ENCODE measurements around the gene WDR47.
"Not testable (repeated sequence)": the region's sequence is repeated elsewhere in the genome, so short reads cannot be mapped to it uniquely, and the experiment has no call there.

WDR47 gene

DNA sequence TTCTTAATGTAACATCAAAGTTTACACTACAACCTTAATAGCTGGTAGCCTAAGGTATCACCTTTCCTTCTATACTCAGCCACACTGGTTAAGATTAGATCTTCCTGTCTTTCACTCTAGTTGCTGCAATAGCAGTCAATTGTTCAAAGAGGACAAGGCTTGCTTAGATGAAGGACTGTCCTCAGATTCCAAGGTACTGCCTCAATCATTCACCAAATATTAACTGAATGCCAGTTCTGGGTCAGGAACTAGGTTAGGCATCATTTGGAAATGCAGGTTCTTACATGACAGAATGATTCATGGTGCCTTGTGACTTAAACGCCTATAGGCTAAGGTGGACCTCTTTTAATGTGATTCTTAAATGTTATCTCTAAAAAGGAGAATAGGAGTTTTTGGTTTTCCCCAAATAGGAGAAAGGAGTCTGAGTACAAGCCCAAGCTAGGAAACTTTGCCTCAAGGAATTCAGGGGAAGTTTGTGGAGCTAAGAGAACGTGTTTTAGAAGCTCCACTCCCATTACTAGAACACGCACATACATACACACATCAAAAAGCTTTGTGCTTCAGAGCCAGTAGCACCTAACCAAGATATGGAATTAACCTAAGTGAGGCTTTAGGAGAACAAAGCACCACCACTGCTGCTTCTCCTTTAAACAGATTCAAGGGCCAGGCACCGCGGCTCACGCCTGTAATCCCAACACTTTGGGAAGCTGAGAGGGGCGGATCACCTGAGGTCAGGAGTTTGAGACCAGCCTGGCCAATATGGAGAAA lies 8.5 kb upstream of the WDR47 start:
- DNase-seq = no peak

DNA sequence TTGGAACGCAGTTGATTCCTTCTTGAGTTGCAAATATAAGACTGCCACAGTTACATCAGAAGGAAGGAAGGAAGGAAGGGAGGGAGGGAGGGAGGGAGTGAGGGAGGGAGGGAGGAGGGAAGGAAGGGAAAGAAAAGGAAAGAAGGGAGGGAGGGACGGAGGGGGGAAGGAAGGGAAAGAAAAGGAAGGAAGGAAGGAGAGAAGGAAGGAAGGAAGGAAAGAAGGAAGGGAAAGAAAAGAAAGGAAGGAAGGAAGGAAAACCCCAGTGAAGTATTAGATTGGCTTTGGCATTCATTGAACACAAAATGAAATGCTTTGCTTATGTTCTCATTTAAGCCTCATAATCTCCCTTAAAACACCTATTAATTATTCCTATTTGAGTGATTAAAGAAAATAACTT lies 6.4 kb upstream of the WDR47 start:
- no peak for DNase-seq

DNA sequence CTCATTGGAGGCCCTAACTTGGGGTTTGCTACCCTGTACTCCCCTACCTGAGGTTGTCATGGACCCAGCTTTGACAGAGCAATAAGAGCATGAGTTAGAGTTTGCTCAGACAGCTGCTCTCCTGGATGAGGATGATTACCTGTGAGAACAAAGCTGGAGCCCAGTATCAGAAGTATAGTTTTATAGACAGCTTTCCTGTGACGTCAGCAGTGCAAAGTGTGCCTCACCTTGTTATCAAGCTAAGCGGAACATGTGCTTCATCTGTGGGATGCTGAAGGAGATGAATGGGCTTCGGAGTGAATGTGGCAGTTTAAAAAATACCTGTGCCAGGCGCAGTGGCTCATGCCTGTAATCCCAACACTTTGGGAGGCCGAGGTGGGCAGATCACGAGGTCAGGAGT lies 5.4 kb upstream of the WDR47 start:
- no peak for DNase-seq

DNA sequence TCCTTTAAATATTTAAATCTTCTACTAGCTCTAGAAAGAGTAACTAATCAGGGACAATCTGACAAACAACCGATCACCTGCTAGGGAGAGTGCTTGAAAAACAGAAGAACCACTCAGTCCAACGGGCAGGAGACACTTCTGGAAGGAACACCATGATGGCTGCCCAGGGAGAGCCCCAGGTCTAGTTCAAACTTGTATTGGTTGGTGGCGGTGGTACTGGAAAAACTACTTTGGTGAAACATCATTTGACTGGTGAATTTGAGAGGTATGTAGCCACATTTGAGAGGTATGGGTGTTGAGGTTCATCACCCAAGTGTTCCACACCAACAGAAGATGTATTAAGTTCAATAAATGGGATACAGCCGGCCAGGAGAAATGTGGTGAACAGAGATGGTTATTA lies 4.8 kb upstream of the WDR47 start:
- DNase-seq = no peak

DNA sequence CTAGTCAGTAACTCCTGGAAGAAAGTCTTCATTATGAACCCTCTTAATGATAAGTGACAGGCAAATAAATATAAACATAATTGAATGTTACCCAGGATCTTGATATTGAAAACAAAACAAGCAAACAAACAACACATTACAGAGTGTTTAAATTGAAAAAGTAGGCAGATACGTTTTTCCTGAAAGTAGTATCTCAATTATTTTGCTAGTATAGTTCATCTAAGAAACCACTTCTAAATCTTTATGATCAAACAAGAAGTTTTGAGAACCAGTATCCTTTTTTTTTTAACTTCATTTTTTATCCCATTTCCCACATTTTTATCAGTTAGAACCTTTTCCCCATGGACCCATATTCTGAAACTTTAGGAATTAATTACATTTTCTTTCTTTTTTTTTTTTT lies 3.7 kb upstream of the WDR47 start:
- DNase-seq = no peak

DNA sequence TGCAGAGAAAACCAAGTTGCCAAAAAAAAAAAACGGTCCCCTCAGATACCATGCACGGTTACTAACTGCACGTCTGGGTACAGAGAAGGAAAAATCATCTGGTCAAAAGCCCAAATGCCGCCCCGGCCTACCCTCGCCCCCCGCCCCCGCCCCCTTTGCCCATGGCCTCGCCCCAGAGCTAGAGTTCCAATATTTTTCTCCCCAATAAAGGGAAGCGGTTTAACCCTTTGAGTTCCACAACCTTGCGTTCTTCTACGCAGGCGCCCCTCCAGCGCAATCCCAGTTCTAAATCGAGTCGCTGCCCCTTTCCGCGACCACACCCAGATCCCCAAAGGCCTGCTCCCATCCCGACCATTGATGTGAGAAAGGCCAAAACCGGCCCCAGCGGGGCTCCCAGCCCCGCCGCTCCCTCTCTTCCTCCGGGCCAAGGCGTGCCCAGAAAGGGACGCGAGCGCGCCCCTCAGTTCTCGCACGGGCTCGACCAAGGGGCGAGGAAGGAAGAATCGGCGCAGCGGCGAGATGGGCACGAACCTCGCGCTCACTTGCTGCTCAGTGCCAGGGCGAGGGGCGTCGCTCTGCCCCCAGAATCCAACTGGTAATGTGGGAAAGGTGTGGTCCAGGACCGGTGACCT lies 797 bp downstream of the WDR47 start:
- no peak for DNase-seq

DNA sequence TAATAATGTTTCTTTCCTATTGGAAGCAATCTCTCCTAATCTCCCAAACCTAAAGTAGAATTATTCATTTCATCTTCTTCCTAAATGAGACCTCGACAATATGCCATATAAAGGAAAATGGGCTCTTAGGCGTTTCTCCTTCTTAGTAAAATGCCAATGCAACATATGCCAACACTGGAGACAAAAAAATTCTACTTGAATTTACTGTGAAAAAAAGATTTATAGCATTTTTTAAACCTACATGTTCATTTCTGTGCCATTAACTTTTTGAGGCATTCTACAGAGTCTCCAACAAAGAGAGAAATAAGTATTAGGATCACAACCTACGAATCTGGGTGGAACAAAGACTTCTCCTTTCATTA lies 1.3 kb downstream of the WDR47 start:
- no peak for DNase-seq

DNA sequence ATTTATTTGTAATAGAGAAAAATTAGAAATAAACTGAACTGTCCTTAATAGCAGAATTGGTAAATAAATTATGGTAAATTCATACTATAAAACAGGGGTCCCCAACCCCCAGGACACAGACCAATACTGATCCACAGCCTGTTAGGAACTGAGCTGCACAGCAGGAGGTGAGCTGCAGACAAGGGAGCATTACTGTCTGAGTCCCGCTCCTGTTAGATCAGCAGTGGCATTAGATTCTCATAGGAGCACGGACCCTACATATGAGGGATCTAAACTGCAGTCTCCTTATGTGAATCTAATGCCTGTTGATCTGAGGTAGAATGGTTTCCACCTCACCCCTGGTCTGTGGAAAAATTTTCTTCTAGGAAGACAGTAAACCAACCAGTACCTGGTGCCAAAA lies 7.5 kb downstream of the WDR47 start:
- DNase-seq = no peak

DNA sequence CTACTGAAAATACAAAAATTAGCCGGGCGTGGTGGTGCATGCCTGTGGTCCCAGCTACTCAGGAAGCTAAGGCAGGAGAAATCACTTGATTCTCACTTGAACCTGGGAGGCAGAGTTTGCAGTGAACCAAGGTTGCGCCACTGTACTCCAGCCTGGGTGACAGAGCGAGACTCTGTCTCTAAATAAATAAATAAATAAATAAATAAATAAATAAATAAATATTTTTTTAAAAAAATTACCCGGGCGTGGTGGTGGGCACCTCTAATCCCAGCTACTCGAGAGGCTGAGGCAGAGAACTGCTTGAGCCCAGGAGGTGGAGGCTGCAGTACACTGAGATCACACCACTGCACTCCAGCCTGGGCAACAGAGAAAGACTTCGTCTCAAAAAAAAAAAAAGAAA lies 12.4 kb downstream of the WDR47 start:
- not testable (repeated sequence) for DNase-seq

DNA sequence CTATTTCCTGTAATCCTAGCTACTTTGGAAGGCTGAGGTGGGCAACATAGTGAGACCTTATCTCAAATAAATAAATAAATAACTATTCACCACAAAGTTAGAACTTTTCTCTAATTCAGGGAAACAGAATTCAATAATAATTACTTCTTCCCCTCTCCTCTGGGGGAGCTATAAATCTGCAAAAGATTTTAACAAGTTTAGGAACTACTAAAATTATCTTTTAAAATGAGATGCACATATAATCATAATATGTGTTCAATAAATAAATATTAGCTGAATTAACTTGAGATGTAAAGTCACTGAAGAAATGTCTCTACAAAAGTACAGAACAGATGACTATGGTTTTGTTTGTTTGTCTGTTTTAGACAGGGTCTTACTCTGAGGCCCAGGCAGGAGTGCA lies 14.1 kb downstream of the WDR47 start:
- DNase-seq = no peak

DNA sequence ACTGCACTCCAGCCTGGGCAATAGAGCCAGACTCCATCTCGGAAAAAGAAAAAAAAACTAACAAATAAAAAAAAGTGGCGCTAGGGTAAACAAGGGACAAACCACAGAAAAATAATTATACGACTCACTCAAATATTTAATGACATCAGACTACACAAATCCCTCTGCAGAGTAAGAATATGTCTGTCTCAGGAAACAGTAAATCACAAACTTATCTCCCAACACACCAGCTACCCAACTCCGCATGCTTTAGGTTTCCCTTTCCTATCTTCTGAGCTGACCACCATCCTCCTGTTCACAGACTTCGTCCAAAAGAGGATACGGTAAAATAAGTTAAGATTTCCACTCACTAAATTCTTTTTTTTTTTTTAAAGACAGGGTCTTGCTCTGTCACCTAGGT lies 16.2 kb downstream of the WDR47 start:
- DNase-seq = no peak

DNA sequence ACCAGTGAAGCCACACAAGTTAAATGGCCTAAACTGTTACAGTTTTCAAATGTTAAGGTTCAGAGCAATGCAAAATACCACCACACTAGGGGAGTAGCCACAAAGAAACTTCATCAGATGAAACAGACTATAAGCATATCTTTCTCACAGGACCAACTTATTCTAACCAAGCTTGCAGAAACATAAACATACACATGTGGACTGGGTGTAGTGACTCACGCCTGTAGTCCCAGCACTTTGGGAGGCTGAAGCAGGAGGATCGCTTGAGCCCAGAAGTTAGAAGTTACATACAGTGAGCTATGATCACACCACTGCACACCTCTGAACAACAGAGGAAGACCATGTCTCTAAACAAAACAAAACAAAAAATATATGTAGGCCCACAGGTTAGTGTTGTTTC lies 17.3 kb downstream of the WDR47 start:
- no peak for DNase-seq

DNA sequence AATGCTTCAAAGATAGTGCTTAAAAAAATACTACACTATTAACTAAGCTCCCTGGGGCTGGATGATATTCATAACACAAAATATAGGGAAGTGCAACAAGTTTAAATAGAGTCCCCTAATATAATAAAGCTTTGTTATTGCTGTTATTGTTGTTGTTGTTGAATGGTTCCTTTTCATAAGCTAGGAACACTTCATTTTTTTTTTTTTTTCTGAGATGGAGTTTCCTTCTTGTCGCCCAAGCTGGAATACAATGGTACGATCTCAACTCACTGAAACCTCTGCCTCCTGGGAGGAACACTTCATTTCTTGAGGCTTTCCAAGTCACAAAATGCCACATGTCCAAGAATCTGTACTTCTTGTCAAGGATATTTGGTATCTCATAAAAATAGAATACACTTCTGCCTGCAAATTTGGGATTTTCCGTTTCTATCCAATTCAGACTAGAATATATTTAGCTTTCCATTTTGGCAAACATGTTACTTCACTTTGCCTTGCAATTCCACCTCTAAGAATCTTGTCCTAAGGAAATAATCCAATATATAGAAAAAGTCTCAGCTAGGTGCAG lies 21.1 kb downstream of the WDR47 start:
- no peak for DNase-seq

DNA sequence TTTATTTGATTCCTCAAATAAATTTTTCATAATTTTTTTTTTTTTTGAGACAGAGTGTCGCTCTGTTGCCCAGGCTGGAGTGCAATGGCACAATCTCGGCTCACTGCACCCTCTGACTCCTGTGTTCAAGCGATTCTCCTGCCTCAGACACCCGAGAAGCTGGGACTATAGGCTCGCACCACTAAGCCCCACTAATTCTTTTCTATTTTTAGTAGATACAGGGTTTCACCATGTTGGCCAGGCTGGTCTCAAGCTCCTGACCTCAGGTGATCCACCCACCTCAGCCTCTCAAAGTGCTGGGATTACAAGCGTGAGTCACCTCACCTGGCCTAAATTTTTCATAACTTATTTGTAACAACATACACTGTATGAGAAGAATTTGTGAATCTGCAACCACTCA lies 24.2 kb downstream of the WDR47 start:
- not testable (repeated sequence) for DNase-seq

DNA sequence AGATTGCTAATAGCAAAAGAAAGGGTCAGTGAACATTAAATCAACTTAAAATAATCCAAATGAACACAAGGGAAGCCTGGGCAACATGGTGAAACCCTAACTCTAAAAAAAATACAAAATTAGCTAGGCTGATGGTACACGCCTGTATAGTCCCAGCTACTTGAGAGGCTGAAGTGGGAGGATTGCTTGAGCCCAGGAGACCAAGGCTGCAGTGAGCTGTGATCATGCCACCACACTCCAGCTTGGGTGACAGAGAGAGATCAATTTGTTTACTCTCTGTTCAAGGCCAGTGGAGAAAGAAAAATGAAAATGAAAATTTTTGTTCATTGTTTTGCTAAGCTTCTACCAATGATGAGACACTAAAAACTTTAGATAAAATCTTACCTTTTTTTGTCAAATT lies 24.8 kb downstream of the WDR47 start:
- DNase-seq = no peak

DNA sequence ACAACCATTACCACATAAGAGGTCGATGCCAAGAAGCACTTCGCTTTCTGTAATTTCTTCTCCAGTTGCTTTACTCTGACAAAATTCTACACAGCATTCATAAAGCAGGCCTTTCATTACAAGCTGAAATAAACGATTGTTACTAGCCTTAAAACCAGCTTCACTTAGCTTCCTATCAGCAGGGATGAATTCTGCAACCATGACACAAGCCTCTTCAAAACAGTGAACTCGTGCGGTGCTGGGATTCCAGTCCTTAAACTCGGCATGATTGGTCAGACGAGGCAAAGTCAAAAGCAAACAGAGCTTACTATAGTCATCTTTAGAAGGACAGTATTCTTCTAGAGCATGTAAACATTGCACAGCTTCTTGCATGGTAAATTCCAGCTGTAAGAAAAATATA lies 30.6 kb downstream of the WDR47 start:
- DNase-seq = no peak

DNA sequence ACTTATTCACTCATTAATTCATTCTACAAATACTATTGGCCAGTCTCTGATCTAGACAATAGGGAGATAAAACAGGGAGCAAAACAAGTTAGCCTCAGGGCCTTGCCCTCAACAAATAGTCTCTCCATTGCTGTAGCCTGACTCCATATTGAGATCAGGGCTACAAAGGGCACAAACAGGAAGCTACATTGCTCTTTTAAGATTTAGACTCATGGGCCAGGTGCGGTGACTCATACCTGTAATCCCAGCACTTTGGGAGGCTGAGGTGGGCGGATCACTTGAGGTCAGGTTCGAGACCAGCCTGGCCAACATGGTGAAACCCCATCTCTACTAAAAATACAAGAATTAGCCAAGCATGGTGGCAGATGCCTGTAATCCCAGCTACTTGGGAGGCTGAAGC lies 45.3 kb downstream of the WDR47 start:
- DNase-seq = not testable (repeated sequence)

DNA sequence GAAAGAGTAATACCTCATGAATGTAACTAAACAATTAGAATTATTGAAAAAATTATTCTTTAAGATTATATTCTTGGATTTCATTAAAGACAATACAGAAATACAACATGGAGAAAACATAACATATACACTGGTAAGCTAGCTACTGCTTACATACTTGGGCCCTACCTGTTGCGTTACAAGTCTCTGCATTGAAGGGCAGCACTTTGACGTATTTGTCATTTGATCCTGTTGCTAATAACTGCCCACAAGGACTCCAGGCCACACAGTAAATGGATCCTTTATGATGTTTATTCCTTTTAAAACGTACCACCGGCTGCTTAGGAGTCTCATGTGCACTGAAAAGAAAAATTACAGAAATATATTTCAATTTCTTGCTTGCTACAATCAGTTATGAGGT lies 58.8 kb downstream of the WDR47 start:
- DNase-seq = no peak

DNA sequence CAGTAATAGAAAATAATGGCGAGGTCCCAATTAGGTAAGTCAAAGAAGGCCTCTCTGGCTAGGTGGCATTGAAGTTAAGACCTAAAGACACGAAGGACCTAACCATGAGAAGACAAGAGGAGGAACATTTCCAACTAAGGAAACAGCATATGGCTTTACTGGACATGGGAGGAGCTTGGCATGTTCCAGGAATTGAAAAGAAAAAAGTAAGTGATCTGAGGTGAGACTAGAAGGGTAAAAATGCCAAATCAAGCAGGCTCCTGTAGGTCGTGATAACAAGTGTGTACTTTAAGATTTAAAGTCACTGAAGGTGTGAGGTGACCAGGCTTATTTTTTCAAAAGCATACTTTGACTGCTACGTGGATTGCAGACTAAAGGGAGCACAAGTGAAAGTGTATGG lies 65.2 kb downstream of the WDR47 start:
- DNase-seq = no peak

DNA sequence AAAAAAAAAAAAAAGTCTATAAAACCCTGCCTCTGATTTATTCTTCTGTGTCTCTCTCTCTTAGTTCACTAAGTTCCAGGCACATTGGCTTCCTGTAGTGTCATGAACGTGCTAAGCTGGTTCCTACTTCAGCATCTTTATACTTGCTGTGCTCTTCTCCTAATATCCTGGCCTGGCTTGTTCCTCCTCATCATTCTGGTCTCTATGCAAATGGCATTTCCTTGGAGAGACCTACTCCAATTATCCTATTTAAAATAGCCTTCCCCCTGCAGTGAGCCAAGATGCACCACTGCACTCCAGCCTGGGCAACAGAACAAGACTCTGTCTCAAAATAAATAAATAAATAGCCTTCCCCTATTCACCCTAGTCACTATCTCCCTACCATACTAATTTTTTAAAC lies 69.0 kb downstream of the WDR47 start:
- no peak for DNase-seq

DNA sequence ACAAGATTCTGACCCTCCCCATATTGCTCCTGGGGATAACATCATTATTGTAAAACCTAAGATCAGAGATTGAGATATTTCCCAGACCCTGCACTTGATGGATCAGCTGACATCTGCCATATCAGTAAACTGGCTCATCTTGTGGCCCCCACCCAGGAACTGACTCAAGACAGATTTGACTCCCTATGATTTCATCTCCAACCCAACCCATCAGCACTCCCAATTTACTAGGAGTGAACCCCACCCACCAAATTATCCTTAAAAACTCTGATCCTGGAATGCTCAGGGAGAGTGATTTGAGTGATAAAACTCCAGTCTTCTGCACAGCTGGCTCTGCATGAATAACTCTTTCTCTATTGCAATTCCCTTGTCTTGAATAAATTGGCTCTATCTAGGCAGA lies 72.6 kb downstream of the WDR47 start:
- no peak for DNase-seq

DNA sequence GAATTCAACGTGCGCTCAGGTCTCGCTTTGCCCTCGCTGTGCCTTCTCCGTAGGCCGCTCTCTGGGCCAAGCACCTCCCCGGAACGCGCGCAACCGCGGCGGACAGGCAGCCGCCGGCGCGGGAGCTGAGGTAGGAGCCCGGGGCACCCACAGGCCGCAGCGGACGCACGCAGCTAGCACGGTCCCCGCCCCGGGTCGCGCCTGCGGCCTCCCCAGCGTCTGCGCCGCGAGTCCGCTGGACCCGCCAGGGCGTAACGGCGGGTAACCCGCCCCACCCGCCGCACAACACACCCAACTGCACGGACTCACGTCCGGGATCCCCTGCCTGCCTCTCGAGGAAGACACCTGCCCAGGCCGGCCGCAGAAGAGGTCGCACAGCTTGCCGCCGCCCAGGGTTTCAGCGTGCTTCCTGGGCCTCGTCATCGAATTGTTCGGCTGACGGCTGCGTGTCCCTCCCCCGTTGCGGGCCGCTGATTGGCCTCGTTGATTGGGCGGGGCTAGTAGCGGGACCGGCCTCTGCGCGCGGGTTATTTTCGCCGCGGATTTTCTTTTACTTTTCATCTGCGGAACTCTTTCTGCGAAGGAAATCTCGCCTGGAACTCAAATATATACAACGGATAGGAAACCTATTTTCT lies 78.7 kb downstream of the WDR47 start, which contains the start of gene CLCC1:
CLCC1 (minus strand) TSS at position 433 of the 635 bp plus-strand sequence. CDS start 13,047 bp downstream, outside the sequence.
- peak; percentile 95 for DNase-seq

DNA sequence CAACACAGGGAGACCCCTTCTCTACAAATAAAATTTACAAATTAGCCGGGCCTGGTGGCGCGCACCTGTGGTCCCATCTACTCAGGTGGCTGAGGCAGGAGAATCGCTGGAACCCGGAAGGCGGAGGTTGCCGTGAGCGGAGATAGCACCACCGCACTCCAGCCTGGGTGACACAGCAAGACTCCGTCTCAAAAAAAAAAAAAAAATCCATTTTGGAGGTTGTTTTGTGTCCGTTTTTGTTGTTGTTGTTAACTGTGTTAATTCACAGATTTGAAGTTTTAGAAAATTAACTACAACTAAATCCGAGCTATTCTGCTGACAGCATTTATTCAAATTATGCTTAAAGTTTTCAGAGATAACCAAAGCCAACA lies 79.2 kb downstream of the WDR47 start:
- no peak for DNase-seq

All from cortex of kidney (tissue), 1 donor.